H1 (cell line): ENCODE measurements around the gene TRAF4. TPM values are rescaled to one million over a fixed set of nuclear protein-coding genes. Genes with fewer than 3 reads are reported as not detected.

ENCODE experiments used
- CTCF ChIA-PET: fragments of 300-600 bp; sonication (Branson Sonifier 250); formaldehyde crosslinking; loops from one replicate; lab custom pipeline; 2021; ENCODE audit not compliant: partially characterized antibody; lab: Charles Lee
- POLR2A ChIA-PET: fragments of 300-600 bp; sonication (Branson Sonifier 250); formaldehyde crosslinking; loops from one replicate; lab custom pipeline; 2021; ENCODE audit warnings: inconsistent platforms; ENCODE audit not compliant: partially characterized antibody; lab: Charles Lee
- DNase-seq, 2 experiments: peaks; one replicate each; pipeline versions ENCODE4 v3.0.0 to v3.0.0-alpha.2; 2010 to 2022; ENCODE audit warnings: low spot score in 2 of 2, low read depth in 1 of 2, mixed read lengths in 1 of 2
- FAIRE-seq: peaks from 2 replicates; lab custom pipeline; 2011; peaks lifted over from hg19 to GRCh38; lab: Jason Lieb, UNC
- H2AFZ ChIP-seq: 2 replicates; pipeline ENCODE4 v1.8.1; 2012; ENCODE audit warnings: low read length, inconsistent platforms
- H2AK5ac ChIP-seq: 2 replicates; pipeline ENCODE4 v1.6.1; 2013; ENCODE audit warnings: low read depth, low read length
- H2BK120ac ChIP-seq: replicated peaks from 2 replicates; pipeline ENCODE3; 2013; ENCODE audit warnings: low read depth, low read length, inconsistent platforms
- H2BK12ac ChIP-seq: 2 replicates; pipeline ENCODE4 v1.6.1; 2013; ENCODE audit warnings: low read depth, low read length
- H2BK15ac ChIP-seq: 2 replicates; pipeline ENCODE4 v1.6.1; 2013; ENCODE audit warnings: low read length
- H2BK20ac ChIP-seq: 2 replicates; pipeline ENCODE4 v1.6.1; 2013; ENCODE audit warnings: low read length
- H2BK5ac ChIP-seq: 2 replicates; pipeline ENCODE4 v1.6.1; 2013; ENCODE audit warnings: low read depth, low read length
- H3K14ac ChIP-seq: 2 replicates; pipeline ENCODE4 v1.6.1; 2013; ENCODE audit warnings: inconsistent platforms; ENCODE audit not compliant: insufficient read length
- H3K18ac ChIP-seq: 2 replicates; pipeline ENCODE4 v1.6.1; 2013; ENCODE audit warnings: low read length; ENCODE audit errors: extremely low read depth
- H3K23ac ChIP-seq: 2 replicates; pipeline ENCODE4 v1.6.1; 2013; ENCODE audit warnings: inconsistent platforms; ENCODE audit not compliant: insufficient read length
- H3K23me2 ChIP-seq: 2 replicates; pipeline ENCODE4 v1.6.1; 2013; ENCODE audit warnings: low read depth, low read length
- H3K27ac ChIP-seq: 2 replicates; pipeline ENCODE4 v1.6.1; 2011; ENCODE audit warnings: low read depth, low read length, inconsistent platforms
- H3K27me3 ChIP-seq, 4 experiments: replicated peaks in 1 of 4; 1 replicate in 1 of 4; 2 replicates in 3 of 4; pipeline versions ENCODE4 v1.6.1 to v1.8.1; 2011 to 2013; ENCODE audit warnings: low read length in 3 of 4, mild to moderate bottlenecking in 3 of 4, inconsistent platforms in 2 of 4, mixed read lengths in 2 of 4, moderate library complexity in 1 of 4; ENCODE audit not compliant: control insufficient read depth in 3 of 4, insufficient read depth in 3 of 4; ENCODE audit errors: extremely low read depth in 1 of 4
- H3K36me3 ChIP-seq, 4 experiments: 2 replicates each; pipeline versions ENCODE4 v1.6.1 to v1.8.1; 2011 to 2013; ENCODE audit warnings: mild to moderate bottlenecking in 4 of 4, low read length in 3 of 4, moderate library complexity in 2 of 4, control low read depth in 1 of 4, inconsistent platforms in 1 of 4; ENCODE audit not compliant: insufficient read depth in 4 of 4, control insufficient read depth in 2 of 4
- H3K4ac ChIP-seq: replicated peaks from 2 replicates; pipeline ENCODE3; 2013; ENCODE audit warnings: low read length, low read depth, mixed read lengths, inconsistent platforms; ENCODE audit not compliant: insufficient read length
- H3K4me1 ChIP-seq, 4 experiments: replicated peaks in 1 of 4; 1 replicate in 1 of 4; 2 replicates in 3 of 4; pipeline versions ENCODE4 v1.6.1 to v1.8.1; 2011 to 2013; ENCODE audit warnings: low read length in 3 of 4, inconsistent platforms in 2 of 4, mixed read lengths in 1 of 4; ENCODE audit not compliant: insufficient read depth in 4 of 4, control insufficient read depth in 3 of 4
- H3K4me2 ChIP-seq, 2 experiments: 2 replicates each; pipeline versions ENCODE4 v1.6.1 to v1.8.1; 2011 to 2013; ENCODE audit warnings: low read depth in 2 of 2, low read length in 2 of 2, control low read depth in 1 of 2, inconsistent platforms in 1 of 2, mild to moderate bottlenecking in 1 of 2; ENCODE audit not compliant: insufficient read depth in 1 of 2
- H3K4me3 ChIP-seq, 4 experiments: fragments of 200-600, 300-600 bp in 1 of 4; sonication (generic), shearing (Covaris generic), sonication (Bioruptor Twin) in 1 of 4; 2 replicates each; pipeline versions ENCODE4 v1.5.1 to v1.8.1; 2011 to 2016; ENCODE audit warnings: low read length in 4 of 4, low read depth in 3 of 4, control low read depth in 2 of 4, inconsistent platforms in 2 of 4, mild to moderate bottlenecking in 2 of 4, mixed read lengths in 1 of 4, moderate library complexity in 1 of 4; ENCODE audit not compliant: insufficient read depth in 2 of 4; ENCODE audit errors: extremely low read depth in 1 of 4
- H3K56ac ChIP-seq: replicated peaks from 2 replicates; pipeline ENCODE3; 2013; ENCODE audit warnings: low read depth, mild to moderate bottlenecking, mixed read lengths, low read length, inconsistent platforms; ENCODE audit not compliant: insufficient read length
- H3K79me1 ChIP-seq: 2 replicates; pipeline ENCODE4 v1.6.1; 2013; ENCODE audit warnings: low read depth, low read length, control low read depth
- H3K79me2 ChIP-seq, 2 experiments: 2 replicates each; pipeline versions ENCODE4 v1.6.1 to v1.8.1; 2012 to 2013; ENCODE audit warnings: low read length in 2 of 2, mild to moderate bottlenecking in 2 of 2, inconsistent platforms in 1 of 2; ENCODE audit not compliant: insufficient read depth in 2 of 2, control insufficient read depth in 1 of 2
- H3K9ac ChIP-seq, 4 experiments: replicated peaks in 1 of 4; 1 replicate in 1 of 4; 2 replicates in 3 of 4; pipeline versions ENCODE4 v1.6.1 to v1.8.1; 2011 to 2013; ENCODE audit warnings: low read depth in 3 of 4, low read length in 3 of 4, control low read depth in 2 of 4, mild to moderate bottlenecking in 2 of 4, moderate library complexity in 2 of 4, inconsistent platforms in 1 of 4; ENCODE audit errors: extremely low read depth in 1 of 4
- H3K9me3 ChIP-seq, 2 experiments: 2 replicates each; pipeline versions ENCODE4 v1.6.1 to v1.8.1; 2012 to 2013; ENCODE audit warnings: mild to moderate bottlenecking in 2 of 2, moderate library complexity in 2 of 2, control low read depth in 1 of 2, inconsistent platforms in 1 of 2, low read depth in 1 of 2, low read length in 1 of 2, mixed read lengths in 1 of 2; ENCODE audit not compliant: insufficient read depth in 2 of 2
- H4K20me1 ChIP-seq, 2 experiments: replicated peaks in 1 of 2; 2 replicates each; pipeline versions ENCODE3 to v1.8.1; 2011 to 2013; ENCODE audit warnings: inconsistent platforms in 2 of 2, low read length in 2 of 2, mild to moderate bottlenecking in 1 of 2; ENCODE audit not compliant: insufficient read depth in 2 of 2, control insufficient read depth in 1 of 2
- H4K5ac ChIP-seq: 2 replicates; pipeline ENCODE4 v1.6.1; 2013; ENCODE audit warnings: low read length, low read depth, mixed read lengths, inconsistent platforms; ENCODE audit not compliant: insufficient read length
- H4K8ac ChIP-seq: 2 replicates; pipeline ENCODE4 v1.8.0; 2013; ENCODE audit warnings: mild to moderate bottlenecking, moderate library complexity, low read length, inconsistent platforms; ENCODE audit not compliant: insufficient read depth; ENCODE audit errors: extremely low read depth
- H4K91ac ChIP-seq: replicated peaks from 2 replicates; pipeline ENCODE3; 2013; ENCODE audit warnings: low read length, mixed read lengths, inconsistent platforms; ENCODE audit not compliant: insufficient read length
- CBX5 ChIP-seq: fragments of 300-800, 300-1000 bp; sonication (generic); IDR thresholded peaks from 2 replicates; pipeline ENCODE4 v1.7.1; 2016; ENCODE audit warnings: antibody characterized with exemption, low read length, low read depth
- CHD2 ChIP-seq: IDR thresholded peaks from 2 replicates; pipeline ENCODE4 v1.6.1; 2012; ENCODE audit warnings: low read length, improper control_type of control experiment
- EZH2 ChIP-seq: fragments of 200-600 bp; sonication (generic); IDR thresholded peaks from 2 replicates; pipeline ENCODE4 v1.7.1; 2012; ENCODE audit warnings: low read depth, mild to moderate bottlenecking, moderate library complexity, low read length, inconsistent platforms; ENCODE audit not compliant: severe bottlenecking
- JUN ChIP-seq: IDR thresholded peaks from 2 replicates; pipeline ENCODE4 v1.6.1; 2011; ENCODE audit warnings: low read depth, mild to moderate bottlenecking, improper control_type of control experiment, low read length
- RXRA ChIP-seq: IDR thresholded peaks from 2 replicates; pipeline ENCODE4 v1.6.1; 2011; ENCODE audit warnings: low read depth, mild to moderate bottlenecking, low read length, moderate library complexity; ENCODE audit not compliant: insufficient read depth
- SIN3A ChIP-seq, 2 experiments: IDR thresholded peaks in 1 of 2; conservative IDR thresholded peaks in 1 of 2; 2 replicates each; pipeline ENCODE4 v1.6.1; 2011 to 2012; ENCODE audit warnings: low read length in 2 of 2, improper control_type of control experiment in 1 of 2, low read depth in 1 of 2, mild to moderate bottlenecking in 1 of 2
- SIRT6 ChIP-seq: IDR thresholded peaks from one replicate; pipeline ENCODE4 v1.7.1; 2012; ENCODE audit warnings: low read length, inconsistent platforms
- SIX5 ChIP-seq: IDR thresholded peaks from 2 replicates; pipeline ENCODE4 v1.6.1; 2011; ENCODE audit warnings: mild to moderate bottlenecking, low read depth, low read length
- SP2 ChIP-seq: IDR thresholded peaks from 2 replicates; pipeline ENCODE4 v1.6.1; 2012; ENCODE audit warnings: mild to moderate bottlenecking, low read length, inconsistent platforms
- SRF ChIP-seq: IDR thresholded peaks from 2 replicates; pipeline ENCODE4 v1.6.1; 2011; ENCODE audit warnings: mild to moderate bottlenecking, low read depth, low read length, moderate library complexity
- TBP ChIP-seq: IDR thresholded peaks from 2 replicates; pipeline ENCODE4 v1.6.1; 2011; ENCODE audit warnings: low read depth, low read length, improper control_type of control experiment
- WGBS, 2 experiments: shearing (Covaris generic) in 1 of 2; methylation state at CpG; one replicate each; pipeline versions ENCODE4 v1.1.6 to v1.1.7; 2013 to 2015; ENCODE audit warnings: low lambda C conversion rate in 2 of 2, mixed read lengths in 2 of 2, inconsistent platforms in 1 of 2, low coverage in 1 of 2, missing lambda C conversion rate in 1 of 2; ENCODE audit not compliant: insufficient replicate concordance in 2 of 2, insufficient coverage in 1 of 2, insufficient read length in 1 of 2; ENCODE audit errors: extremely low coverage in 1 of 2, missing lambda C conversion rate in 1 of 2; 5-methylcytosine and 5-hydroxymethylcytosine counted together
- polyA plus RNA-seq, 7 experiments: library from polyadenylated mRNA; depleted of rRNA in 3 of 7; stranded (reverse) in 5 of 7; unstranded in 2 of 7; fragments of >200 nt in 5 of 7; fragments of 200-250 nt in 2 of 7; gene quantifications; 1 replicate in 5 of 7; 2 replicates in 1 of 7; 4 replicates in 1 of 7; pipeline versions ENCODE4 v1.2.1 to v1.2.3, GENCODE V29; 2011 to 2013; ENCODE audit warnings: missing spikeins in 2 of 7, mixed read lengths in 2 of 7
- total RNA-seq: library from RNA; stranded (reverse); fragmentation: NEBNext Ultra II Directional; extraction: Animal tissue kit (Norgen Biotek cat#: 25700); gene quantifications from 2 replicates; pipeline ENCODE4 v1.2.1, GENCODE V29; 2021
- TF ChIP-seq, protein P1 (sequence below): IDR thresholded peaks from 2 replicates; pipeline ENCODE4 v1.6.1; 2011; ENCODE audit warnings: low read length, improper control_type of control experiment

Gene TRAF4
- total and polyA plus RNA-seq, 2 of the 8 experiments (the other 6 are each of a cell fraction or from before 2014, with no cell fraction given) = 167 to 170 TPM

DNA sequence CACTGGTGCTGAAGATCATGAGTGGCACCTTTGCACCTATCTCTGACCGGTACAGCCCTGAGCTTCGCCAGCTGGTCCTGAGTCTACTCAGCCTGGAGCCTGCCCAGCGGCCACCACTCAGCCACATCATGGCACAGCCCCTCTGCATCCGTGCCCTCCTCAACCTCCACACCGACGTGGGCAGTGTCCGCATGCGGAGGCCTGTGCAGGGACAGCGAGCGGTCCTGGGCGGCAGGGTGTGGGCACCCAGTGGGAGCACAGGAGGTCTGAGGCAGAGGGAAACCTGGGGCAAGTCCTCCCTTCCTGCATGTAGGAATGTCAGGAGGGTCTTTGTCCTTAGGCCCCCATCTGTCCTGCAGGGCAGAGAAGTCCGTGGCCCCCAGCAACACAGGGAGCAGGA, 6.5 kb upstream of the TRAF4 start:
- POLR2A ChIA-PET = no interaction called here
- Histone ChIP-seq H4K20me1 (peaks cover 0 to 5% of the 10 kb centered on the region in 2 experiments), H2BK5ac (no peak overlapping the region), H2AK5ac (no peak overlapping the region), H4K91ac (no peak overlapping the region), H3K4ac (no peak overlapping the region), H3K4me3 (no peak overlapping the region), H3K36me3 (peaks cover 9 to 17% (median 13%) of the 10 kb centered on the region in 4 experiments; a peak in 7 of 8 replicates), H3K56ac (no peak overlapping the region), H2BK12ac (no peak overlapping the region), H3K79me2 (no peaks in the 10 kb centered on the region), H4K8ac (peak overlapping the region; percentile 41; the same call in 1 of the 2 replicates), H3K9ac (no peak overlapping the region), H2BK120ac (no peak overlapping the region), H3K4me1 (no peaks in the 10 kb centered on the region; a peak in 1 of 7 replicates), H3K9me3 (no peaks in the 10 kb centered on the region), H3K18ac (no peak overlapping the region), H2AFZ (no peak overlapping the region), H3K27ac (no peak overlapping the region), H2BK15ac (no peak overlapping the region), H4K5ac (no peak overlapping the region), H3K23ac (no peak overlapping the region), H3K4me2 (no peak overlapping the region), H2BK20ac (no peak overlapping the region), H3K23me2 (no peaks in the 10 kb centered on the region), H3K79me1 (peaks cover 2% of the 10 kb centered on the region; the same call in 1 of the 2 replicates), H3K14ac (no peak overlapping the region), H3K27me3 (no peaks in the 10 kb centered on the region)
- no peak for TF ChIP-seq SIN3A (conservative IDR thresholded peaks at IDR 0.05 in 1 of 2, IDR thresholded peaks at IDR 0.05 in 1 of 2; ENCODE audit: low read depth in 1 of 2, low read length in 2 of 2)
- no peak for TF ChIP-seq CHD2
- TF ChIP-seq SRF = no peak
- no peak for TF ChIP-seq CBX5
- no peak for TF ChIP-seq RXRA
- no peak for TF ChIP-seq EZH2
- TF ChIP-seq JUN = no peak
- TF ChIP-seq SP2 = no peak
- TF ChIP-seq SIX5 = no peak
- TF ChIP-seq TBP = no peak
- TF ChIP-seq, protein P1, sequence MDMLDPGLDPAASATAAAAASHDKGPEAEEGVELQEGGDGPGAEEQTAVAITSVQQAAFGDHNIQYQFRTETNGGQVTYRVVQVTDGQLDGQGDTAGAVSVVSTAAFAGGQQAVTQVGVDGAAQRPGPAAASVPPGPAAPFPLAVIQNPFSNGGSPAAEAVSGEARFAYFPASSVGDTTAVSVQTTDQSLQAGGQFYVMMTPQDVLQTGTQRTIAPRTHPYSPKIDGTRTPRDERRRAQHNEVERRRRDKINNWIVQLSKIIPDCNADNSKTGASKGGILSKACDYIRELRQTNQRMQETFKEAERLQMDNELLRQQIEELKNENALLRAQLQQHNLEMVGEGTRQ = no peak
- no peak for TF ChIP-seq SIRT6
- FAIRE-seq = no peak
- no peak for DNase-seq
- CTCF ChIA-PET = no interaction called here
- 89% methylated on average over 12 of the region's 12 CpGs; no CpG with 5 or more reads in 1 of the 2 experiments for WGBS, 2 experiments
